K562 treated with DMSO at 1 percent for 24 hours (cell line): ENCODE data around the gene DCT. TPM values are rescaled to one million over a fixed set of nuclear protein-coding genes. Genes with fewer than 3 reads are reported as not detected.

Experiments
- total RNA-seq: library from RNA; unstranded; fragments of 300-600 nt; gene quantifications from 2 replicates; pipeline ENCODE4 v1.2.3, GENCODE V29; 2022; ENCODE audit warnings: low read depth; ENCODE audit not compliant: insufficient read depth

DCT gene
- total RNA-seq = 0.12 and 0.36 TPM in 2 replicates

DNA sequence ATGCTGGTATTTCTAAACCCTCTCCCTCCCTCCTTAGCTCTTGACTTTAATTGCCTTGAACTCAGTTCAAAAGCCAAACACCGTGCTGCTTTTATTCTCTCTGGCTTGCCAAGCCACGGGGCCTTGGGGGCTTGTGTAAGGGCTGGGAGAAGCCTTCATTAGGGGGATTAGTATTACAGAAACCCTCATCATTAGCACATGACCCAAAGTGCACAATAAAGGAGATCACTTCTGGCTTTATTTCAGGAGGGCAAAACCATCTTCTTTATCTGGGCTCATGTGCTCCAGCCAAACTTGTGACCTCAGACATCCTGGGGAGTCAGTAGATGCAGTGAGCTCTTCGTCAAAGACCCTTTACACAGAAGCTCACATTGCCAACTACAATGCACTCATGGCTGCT is at the start of gene DCT:
TSS of gene DCT (minus strand) at position 67 of the 400 bp plus-strand sequence. CDS start 427 bp downstream, outside the sequence.

Other genes with a start within 250 kb of the DCT start
- 7.2 and 7.7 TPM in 2 replicates for gene TGDS, start 116.5 kb upstream of the DCT start, total RNA-seq
- 1.2 and 1.3 TPM in 2 replicates for gene GPR180, start 122.2 kb upstream of the DCT start, total RNA-seq
- not detected in 2 replicates for gene SOX21, start 232.9 kb upstream of the DCT start, total RNA-seq